Activated effector memory CD4-positive, alpha-beta T cell treated with Interleukin-2 at 50 U/mL for 16 hours (primary cell): ENCODE measurements around the gene GTF3C5.
A peak's percentile ranks its signal among the peaks of the same experiment; 100 is the strongest.
"Not testable (repeated sequence)": the region's sequence is repeated elsewhere in the genome, so short reads cannot be mapped to it uniquely, and the experiment has no call there.

ENCODE experiments used
- DNase-seq: peaks from one replicate; pipeline ENCODE4 v3.0.0-alpha.2; 2020

The GTF3C5 gene

DNA sequence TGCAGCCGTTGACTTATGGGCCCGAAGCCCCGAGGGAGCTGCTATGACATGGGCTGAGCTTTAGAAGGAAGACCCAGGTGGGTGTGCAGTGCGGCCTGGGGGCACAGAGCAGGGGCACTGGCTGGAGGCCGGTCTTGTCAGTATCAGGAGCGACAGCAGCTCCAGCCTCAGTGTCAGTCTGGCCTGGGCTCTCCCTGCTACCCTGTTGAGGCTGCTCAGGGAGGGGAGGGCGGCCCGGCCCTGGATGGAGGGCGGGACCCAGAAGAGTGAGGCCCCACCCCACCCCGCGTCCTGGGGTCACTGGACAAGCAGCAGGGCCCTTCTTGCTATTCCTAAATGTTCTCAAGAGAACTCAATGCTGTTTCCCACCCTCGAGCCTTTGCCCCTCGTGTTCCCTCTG, 34.3 kb upstream of the GTF3C5 start:
- no peak for DNase-seq

DNA sequence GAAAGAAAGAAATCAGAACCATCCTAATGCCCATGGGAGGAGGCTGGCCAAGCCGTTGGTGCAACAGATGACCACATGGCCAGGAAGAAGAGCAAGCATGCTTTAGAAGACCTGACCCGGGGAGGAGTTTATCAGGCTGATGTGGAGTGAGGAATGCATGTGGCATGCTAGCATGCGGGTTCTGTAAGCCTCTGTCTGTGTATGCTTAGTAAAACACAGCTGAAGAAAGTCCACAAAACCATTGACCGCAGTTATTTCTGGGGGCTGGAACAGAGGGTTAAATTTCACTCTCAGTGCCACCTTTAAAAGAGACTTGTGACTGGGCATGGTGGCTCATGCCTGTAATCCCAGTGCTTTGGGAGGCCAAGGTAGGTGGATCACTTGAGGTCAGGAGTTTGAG, 33.2 kb upstream of the GTF3C5 start:
- no peak for DNase-seq

DNA sequence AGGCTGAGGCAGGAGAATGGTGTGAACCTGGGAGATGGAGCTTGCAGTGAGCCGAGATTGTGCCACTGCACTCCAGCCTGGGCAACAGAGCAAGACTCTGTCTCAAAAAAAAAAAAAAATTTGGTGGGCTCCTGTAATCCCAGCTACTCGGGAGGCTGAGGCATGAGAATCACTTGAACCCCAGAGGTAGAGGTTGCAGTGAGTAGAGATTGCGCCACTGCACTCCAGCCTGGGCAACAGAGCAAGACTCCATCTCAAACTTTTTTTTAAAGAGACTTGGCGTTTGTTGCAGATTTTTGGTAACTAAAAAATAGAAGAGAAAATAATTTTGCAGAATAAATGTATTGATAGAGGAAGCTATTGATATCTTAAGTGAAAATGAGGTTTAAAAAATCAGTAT, 32.6 kb upstream of the GTF3C5 start:
- DNase-seq: not testable (repeated sequence)

DNA sequence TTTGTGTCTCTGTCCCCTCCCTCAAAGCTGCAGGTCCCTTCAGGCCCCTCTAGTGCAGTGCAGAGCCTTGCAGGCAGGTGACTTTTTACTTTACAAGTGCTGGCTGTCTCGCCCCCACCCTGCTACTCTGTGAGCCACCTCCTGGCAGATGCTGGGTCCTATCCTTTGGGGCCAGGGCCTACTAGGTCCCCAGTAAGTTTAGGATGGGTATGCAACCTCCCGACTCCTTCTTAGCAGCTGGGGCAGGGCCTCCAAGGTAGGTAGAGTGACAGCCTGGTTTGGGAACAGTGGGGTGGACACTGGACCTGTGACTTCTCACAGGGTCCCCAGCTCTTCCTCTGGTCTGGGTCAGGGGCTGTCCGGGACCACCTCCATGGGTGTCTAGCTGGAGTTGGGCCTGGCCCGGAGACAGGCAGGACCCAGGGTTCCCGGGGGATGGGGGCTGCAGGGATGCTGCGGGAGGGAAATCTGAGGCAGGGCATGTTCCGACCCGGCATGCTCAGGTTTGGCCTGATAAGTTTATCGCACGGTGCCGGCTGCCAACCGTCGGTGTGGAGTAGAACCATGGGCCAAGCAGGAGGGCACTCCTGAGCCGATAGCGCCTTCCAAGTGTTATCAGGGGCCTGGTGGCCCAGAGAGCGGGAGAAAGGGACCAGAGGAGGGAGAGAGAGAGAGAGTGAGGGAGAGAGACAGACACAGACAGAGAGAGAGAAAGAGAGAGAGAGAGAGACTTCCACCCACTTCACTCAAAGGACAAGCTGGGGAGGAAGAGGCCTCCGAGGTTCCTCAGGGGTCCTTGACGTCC, 31.8 kb upstream of the GTF3C5 start:
- DNase-seq: no peak

DNA sequence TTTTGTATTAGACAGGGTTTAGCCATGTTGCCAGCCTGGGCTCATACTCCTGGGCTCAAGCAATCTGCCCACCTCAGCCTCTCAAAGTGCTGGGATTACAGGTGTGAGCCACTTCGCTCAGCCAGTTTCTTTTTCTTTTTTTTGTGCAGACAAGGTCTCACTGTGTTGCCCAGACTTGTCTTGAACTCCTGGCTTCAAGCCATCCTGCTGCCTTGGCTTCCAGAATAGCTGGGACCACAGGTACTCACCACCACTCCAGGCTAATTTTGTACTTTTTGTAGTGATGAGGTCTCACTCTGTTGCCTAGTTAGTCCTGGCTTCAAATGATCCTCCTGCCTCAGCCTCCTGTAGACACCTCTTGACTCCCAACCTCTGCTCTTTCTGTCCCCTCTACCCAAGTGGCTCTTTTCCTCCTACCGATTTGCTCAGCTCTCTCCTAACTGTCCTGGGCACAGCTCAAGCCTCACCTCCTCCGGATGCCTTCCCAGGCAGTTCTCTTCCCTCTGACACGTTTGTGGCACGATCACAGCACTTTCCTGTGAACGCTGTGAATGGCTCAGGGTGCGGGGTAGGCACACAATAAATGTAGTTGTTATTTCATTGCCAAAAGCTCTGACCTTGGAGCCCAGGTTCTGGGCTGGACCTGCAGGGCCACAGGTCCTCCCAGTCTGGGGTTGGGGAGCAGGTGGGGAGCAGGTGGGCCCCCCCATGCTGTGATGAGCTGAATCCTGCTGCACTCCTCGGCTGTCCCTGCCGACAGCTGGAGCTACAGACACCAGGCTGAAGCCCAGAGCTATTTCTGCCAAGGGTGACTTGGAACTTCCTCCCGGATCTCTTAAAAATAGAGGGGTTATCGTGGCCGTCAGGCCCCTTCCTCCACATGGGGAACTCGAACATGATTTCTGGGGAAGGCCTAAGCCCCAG, 28.4 kb upstream of the GTF3C5 start:
- no peak for DNase-seq

DNA sequence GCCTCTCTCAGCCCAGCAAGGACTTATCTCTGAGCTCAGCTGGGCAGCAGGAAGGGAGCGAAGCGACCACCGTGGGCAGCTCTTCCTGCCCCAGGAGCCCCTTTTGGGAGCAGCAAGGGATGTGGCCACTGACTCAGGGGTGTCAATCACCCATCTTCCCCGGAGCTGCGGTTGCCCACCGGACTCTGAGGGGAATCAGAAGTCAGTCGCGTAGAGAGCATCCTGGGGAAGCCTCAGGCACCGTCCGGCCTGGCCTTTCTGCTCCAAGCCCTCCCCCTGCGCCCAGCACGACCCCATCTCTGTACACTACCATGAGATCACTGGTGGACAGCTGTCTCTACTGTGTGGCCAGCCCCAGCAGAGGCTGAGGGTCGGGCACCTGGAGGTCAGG, 27.7 kb upstream of the GTF3C5 start:
- DNase-seq: no peak

DNA sequence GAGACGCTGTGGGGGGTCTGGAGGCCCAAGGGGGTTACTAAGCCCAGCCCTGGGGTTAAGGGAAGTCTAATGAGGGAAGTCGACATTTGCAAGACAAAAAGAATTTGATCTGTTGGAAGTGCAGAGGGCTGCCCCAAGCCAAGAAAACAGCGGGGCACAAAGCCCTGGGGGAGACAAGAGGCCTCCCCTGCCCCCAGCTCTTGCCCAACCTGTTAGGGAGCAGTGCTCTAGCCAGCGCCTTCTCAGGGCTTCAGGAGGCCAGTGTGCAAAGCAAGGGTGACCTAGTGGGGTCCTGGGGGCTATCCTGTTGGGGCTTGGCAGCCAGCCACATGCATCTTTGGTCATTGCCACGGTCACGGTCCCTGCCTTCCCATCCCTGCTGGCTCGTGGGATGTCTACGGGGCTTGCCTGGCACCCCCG, 27.1 kb upstream of the GTF3C5 start:
- no peak for DNase-seq

DNA sequence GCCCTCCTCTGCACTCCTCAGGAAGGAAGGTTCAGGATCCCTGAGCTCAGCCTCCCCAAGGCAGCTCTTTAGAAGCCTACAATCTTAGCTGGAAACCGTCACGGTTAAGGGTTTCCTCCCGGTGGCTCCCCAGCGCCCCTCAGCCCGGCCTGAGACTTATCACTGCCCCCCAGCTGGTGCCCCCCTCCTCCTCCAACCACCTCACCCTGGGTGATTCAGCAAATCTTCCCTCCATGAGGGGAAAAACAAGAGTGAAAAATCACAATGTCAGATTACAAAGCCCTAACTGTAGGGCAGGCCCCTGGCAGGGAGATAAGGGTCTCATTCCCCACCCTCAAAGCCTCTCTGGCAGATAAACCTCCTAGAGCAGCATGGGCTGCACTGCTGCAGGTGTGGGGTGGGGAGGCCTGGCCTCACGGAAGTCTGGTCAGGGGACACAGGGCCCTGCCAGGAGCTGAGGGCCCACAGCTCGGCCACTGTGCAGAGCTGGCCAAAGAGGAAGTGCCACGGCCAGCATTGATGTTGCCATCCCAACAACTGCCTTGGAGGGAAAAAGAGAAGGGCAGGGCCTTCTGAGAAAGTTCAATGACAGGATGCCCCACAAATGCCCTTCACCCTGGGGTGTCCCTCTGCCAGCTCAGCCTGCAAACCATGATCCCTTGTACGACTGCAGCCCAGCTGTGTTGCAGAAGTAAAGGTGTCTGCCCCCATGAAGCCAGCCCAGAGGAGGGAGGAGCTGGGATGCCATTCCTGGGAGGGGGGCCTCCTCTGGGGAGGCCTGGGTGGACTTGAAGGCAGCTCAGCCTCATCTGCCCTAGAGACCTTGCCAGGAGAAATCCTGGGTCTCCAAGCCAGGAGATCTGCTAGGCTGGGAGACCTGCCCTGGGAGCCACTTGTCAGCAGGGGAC, 26.5 kb upstream of the GTF3C5 start:
- no peak for DNase-seq

DNA sequence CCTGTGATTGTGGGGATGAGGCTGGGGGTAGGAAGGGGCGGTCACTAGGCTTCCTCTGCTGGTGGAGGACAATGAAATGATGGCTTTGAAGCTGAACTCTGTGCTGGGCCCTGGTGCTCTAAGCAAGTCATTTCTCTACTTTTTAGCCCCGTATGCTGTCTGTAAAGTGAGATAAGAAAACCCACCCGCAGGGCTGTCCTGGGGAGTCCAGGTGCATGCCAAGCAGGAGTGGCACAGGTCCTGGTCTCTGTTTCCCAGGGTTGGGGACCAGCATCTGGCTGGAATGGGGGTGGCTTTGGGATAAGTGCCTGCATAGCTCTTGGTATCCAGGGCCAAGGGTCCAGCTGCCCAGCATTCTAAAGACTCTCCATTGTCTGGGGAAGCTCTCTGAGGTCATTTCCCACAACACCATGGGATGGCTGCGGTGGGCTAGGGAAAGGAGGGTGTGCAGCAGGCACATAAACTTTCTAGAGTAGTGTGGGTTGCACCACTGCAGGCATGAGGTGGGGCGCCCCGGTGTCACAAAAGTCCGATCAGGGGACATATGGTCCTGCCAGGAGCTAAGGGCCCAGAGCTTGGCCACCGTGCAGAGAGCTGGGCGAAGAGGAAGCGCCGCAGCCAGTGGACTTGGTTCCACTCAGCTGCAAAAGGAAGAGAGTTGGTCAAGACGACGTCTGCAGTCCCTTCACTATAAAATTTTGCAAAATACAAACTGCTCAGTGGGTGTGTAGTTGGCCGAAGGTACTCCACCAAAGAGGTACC, 25.6 kb upstream of the GTF3C5 start:
- no peak for DNase-seq

DNA sequence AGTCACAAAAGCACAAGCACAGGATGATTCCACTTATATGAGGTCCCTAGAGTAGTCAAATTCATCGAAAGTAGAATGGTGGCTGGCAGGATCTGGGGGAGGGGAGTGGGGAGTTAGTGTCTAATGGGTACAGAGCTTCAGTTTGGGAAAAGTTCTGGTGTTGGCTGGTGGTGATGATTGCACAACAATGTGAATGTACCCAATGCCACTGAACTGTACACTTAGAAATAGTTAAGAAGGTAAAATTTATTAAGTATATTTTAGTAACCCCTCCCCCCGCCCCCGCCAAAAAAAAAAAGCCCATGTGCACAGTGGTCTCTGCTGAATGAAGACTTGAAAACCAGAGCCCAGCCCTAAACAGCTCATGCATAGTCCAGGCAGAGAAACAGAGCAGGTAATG, 24.8 kb upstream of the GTF3C5 start:
- no peak for DNase-seq

DNA sequence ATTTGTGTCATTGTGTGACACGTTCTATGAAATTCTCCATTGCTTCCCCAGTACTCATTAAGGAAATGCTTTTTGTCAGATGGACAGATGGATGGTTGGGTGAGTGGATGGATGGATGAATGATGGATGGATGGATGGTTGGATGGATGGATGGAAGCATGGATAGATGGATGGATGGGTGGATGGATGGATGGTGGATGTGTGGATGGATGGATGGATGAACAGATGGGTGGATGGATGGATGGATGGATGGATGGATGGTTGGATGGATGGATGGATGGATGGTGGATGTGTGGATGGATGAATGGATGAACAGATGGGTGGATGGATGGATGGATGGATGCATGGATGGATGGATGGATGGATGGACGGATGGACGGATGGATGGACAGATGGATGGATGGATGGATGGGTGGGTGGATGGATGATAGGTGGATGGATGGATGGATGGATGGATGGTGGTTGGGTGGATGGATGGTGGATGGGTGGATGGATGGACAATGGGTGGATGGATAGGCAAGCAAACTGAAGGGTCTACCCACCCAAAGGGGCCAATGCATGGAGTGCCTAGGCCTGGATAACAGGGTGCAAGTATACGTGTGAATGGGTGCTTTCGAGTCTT, 24.0 kb upstream of the GTF3C5 start:
- DNase-seq: no peak

DNA sequence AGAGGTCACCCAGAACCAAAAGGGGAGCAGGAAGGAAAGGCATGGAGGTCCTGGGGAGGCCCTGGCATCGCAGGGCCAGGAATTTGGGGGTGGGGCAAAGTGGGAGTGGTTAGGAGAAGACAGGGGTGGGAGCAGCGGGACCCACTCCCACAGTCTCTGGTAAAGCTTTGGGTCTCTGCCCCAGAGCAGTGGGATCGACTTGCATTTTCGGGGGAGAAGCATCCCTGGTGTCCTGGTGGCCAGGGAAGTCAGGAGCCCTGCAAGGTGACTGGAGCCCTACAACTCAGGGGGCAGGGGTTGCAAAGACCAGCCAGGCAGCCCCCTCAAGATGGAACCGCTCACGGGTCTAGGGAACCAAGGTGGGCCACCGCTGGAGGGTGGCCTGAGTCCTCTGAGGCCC, 22.4 kb upstream of the GTF3C5 start:
- no peak for DNase-seq

DNA sequence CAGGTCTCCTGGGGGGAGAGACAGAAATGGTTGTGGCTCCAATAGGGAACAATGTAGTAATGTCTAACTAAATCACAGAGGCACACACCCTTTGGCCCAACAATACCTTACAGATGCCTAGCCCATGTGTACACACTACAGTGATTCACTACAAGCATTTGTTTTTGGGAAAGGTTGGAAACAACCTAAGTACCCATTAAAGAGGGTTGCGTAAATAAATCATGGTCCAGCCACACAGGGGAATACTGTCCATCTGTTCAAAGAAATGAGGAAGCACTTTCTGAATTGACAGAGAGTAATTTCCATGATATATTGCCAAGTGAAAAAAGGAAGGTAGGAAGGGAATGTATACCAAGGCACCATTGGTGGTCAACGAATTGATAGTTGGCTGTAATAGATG, 22.0 kb upstream of the GTF3C5 start:
- no peak for DNase-seq

DNA sequence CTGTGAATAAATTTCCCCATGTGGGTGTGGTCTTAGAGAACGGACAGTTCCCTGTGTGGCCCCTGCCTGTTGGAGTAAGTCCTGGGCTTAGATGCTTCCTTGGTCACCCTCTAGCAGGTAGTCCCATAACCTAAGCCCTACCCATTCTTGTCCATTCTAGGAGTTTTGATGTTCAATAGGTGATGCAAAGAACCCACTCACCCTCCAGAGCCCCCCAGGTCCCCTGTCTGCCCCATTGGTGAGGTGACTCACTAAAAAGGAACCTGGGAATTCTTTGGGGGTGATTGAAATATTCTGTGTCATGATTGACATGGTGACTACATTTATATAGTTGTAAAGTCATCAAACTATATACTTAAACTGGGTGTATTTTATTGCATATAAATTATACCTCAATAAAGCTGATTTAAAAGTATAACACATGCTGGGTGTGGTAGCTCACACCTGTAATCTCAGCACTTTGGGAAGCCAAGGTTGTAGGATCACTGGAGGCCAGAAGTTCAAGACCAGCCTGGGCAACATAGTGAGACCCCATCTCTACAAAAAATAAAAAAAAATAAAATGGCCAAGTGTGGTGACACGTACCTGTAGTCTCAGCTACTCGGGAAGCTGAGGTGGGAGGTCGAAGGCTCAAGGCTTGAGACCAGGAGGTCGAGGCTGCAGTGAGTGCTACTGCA, 20.8 kb upstream of the GTF3C5 start:
- DNase-seq: no peak

DNA sequence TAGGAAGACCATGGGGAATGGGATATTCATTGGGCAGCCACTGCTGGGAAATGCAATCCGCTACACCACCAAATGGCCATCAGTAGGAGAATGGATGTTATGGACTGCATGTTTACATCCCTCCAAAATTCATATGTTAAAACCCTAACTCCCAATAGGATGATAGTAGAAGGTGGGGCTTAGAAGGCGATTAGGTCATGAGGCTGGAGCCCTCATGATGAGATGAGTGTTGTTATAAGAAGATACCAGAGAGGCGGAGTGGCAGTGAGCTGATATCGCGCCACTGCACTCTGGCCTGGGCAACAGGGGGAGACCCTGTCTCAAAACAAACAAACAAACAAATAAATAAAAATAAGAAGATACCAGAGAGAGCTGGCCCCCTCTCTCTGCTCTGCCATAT, 16.1 kb upstream of the GTF3C5 start:
- DNase-seq: no peak

DNA sequence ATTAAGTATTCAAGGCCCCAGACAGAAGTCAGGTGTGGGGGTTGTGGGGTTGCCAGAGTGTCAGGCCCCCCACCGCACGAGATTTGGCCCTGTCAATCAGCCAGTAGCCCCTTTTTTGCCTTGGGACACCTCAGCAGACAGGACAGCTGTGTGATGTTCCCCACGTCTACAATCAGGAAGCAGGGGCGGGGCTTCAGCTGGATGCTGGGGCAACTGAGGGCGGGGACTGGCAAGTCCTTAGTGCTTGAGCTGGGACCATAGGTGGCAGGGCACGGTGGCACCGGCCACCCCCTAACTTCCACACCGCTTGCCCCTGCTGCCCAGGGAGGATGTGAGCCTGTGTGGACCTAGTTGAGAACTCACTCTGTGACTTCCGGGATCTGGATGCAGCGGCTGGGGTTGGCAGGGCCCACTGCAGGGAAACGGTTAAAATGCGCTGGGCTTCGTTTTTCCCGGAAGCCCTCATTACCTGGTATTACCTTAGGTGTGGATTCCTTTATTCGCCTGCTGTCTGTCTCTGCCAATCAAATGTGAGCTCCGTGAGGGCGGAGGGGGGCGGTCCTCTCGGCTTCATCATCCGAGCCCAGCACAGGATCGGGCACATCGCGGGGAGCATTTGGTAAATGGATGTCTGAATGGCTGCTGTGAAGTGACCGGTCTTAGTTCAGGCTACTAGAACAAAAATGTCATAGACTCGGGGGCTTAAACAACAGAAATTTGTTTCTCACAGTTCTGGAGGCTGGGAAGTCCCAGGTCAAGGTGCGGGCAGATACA, 7.5 kb upstream of the GTF3C5 start:
- DNase-seq: peak; percentile 16

DNA sequence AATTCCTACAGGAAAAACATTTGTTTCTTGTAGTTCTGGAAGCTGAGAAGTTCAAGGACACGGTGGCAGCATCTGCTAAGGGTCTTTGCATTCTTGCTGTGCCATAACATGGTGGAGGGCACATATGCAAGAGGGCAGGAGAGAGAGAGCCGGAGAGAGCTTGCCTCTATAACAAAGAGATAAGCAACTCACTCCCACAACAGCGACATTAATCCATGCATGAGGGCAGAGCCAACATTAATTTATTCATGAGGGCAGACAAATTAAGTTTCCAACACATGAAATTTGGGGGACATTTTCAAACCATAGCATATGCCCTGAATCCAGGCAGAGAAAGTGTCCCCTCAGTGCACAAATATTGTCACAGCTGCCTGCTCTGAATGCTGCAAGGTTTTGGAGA, 4.4 kb upstream of the GTF3C5 start:
- no peak for DNase-seq

DNA sequence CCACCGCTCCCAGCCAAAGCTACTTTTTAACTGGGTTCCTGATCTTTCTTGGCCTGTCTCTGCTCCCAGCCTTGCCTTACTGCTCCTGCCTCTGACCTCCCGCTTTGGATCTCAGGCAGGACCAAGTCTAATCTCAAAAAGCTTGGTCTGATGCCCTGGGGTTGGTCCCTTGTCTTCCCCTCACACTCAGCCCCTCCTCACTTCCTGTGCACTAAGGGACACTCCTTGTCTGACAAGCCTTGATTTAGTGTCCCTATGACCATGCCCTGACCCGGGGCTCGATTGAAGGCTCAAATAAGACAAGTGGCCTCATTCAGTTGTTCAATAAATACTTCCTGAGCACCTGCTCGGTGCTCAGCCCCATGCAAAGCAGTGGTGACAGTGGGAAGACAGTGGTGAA, 3.7 kb upstream of the GTF3C5 start:
- no peak for DNase-seq

DNA sequence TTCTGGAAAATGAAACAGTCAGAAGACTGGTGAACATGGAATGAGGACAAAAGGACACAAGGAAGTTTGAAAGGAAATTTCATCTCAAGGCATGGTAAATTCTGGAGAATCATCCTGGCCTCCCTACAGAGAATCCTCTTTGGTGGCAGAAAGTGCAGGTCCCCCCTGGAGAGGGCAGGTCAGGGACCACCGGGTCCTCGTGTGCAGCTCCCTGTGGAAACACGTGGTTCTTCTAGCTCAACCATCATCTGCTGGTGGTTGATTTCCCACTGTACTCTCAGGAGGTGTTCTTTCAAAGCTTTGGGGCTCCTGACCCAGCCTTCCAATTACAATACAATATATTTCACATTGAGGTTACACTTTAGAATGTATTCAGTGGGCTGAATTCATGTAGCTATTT, 2.6 kb upstream of the GTF3C5 start:
- DNase-seq: no peak

DNA sequence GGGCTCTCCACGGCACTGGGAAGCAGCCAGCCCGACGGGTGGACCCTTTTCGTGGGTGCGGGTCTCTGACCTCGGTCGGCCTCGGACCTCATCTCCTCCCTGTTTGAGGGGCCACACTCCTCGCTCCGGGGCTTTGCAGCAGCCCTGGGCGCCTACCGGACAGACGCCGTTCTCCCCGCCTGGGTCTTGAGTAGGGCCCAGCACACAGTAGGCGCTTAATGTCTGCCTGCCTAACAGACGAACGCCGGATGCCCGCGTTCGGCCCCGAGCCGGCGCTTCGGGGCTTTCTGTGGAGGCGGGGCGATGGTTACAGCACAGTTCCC, 842 bp upstream of the GTF3C5 start:
- DNase-seq: no peak

DNA sequence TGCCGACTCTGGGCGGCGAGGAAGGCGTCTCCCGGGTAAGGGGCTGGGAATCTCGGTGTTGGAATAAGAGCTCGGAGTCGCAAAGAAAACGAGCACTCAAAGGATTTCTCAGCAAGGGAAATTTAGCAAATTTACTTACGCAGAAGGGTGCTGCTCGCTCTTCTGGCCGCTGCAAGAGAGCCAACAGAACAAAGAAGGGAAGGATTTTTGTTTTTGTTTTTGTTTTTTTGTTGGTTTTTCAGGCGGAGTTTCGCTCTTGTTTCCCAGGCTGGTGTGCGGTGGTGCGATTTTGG, 279 bp downstream of the GTF3C5 start:
- no peak for DNase-seq
